ENCODE data around the gene THEM4.
"Not testable (repeated sequence)": the region's sequence is repeated elsewhere in the genome, so short reads cannot be mapped to it uniquely, and the experiment has no call there.

THEM4 gene

DNA sequence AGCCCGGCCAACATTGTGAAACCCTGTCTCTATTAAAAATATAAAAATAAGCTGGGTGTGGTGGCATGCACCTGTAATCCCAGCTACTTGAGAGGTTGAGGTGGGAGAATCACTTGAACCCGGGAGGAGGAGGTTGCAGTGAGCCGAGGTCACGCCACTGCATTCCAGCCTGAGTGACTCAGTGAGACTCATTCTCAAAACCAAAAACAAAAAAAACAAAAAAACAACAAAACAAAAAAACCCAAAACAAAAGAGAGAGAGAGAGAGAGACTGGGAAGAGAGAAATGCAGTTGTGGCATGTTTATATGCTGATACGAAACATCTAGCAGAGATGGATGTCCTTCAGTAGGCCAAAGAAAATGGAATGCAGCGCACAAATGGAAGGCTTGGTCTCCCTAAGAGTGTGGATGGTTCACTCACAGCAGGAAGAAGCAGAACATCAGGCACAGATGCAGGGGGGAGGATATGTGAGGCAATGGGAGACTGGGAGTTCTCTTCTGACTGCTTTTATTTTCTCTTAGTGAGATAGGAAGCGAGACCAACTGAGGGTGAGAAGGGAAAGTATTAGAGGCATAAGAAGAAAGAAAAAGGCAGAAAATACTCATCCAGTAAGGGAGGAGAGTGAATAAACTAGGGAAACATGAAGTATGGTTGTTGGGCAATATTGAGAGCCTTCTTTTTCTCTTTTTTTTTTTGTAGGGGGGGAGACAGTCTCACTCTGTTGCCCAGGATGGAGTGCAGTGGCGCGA lies 16.0 kb downstream of the THEM4 start:
- DNase-seq (ENCODE audit: low spot score) = no peak

- DNase-seq (ENCODE audit: low spot score) = no peak
Measured at GRCh38 chr1:151892190-151892589, 17.1 kb downstream of the THEM4 start.

DNA sequence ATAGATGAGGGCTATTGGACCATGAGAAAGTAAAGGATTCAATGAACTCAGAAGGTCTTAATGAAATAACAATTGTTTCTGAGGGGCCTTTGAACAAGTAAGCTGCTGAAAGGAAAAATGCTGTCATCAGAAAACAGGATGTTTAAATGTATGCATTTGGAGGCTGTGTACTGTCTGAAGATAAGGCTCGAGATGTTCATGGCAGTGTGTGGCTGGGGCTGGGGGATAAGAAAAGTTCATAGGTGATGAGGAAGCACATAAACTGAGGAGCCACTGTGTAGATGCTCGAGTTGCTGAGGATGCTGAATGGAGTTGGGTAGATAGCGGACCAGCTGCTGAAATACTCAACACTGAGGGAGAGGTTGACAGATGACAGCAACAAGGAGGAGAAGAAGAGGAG lies 17.8 kb downstream of the THEM4 start:
- DNase-seq (ENCODE audit: low spot score) = no peak

- DNase-seq (ENCODE audit: low spot score) = no peak
Measured at GRCh38 chr1:151888972-151889570, 20.2 kb downstream of the THEM4 start.

DNA sequence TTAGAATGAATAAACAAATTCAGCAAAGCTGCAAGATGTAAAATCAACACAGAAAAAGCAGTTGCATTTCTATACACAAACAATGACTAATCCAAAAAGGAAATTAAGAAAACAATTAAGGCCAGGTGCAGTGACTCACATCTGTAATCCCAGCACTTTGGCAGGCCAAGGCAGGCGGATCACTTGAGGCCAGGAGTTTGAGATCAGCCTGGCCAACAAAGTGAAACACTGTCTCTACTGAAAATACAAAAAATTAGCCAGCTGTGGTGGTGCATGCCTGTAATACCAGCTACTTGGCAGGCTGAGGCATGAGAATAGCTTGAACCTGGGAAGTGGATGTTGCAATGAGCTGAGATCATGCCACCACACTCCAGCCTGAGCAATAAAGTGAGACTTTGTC lies 22.3 kb downstream of the THEM4 start:
- DNase-seq (ENCODE audit: low spot score) = no peak

- DNase-seq (ENCODE audit: low spot score) = no peak
Measured at GRCh38 chr1:151885479-151885878, 23.8 kb downstream of the THEM4 start.

- DNase-seq (ENCODE audit: low spot score) = not testable (repeated sequence)
Measured at GRCh38 chr1:151884879-151885278, 24.4 kb downstream of the THEM4 start.

DNA sequence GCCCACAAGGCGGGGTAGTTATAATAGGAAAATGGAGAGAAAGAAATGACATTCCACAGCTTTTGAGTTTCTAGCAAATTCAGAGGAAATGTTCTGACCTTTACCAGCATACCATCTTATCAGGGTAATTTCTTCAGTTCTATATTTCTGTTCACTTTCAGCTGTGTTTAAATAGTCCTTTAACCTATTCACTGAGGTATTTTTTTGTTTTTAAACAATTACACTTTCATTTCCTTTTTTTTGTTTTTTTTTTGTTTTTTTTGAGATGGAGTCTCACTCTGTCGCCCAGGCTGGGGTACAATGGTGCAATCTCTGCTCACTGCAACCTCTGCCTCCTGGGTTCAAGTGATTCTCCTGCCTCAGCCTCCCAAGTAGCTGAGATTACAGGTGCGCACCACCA lies 24.9 kb downstream of the THEM4 start:
- DNase-seq (ENCODE audit: low spot score) = not testable (repeated sequence)

GRCh38 chr1:151883898-151884297 lies 25.4 kb downstream of the THEM4 start:
- not testable (repeated sequence) for DNase-seq (ENCODE audit: low spot score)

DNA sequence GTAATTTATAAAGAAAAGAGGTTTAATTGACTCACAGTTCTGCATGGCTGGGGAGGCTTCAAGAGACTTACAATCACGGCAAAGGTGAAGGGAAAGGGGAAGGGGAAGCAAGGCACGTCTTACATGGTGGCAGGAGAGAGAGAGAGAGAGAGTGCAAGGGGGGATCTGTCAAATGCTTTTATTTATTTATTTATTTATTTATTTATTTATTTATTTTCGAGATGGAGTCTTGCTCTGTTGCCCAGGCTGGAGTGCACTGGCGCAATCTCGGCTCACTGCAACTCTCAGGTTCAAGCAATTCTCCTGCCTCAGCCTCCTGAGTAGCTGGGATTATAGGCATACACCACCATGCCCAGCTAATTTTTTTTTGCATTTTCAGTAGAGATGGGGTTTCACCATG lies 26.4 kb downstream of the THEM4 start:
- not testable (repeated sequence) for DNase-seq (ENCODE audit: low spot score)

DNA sequence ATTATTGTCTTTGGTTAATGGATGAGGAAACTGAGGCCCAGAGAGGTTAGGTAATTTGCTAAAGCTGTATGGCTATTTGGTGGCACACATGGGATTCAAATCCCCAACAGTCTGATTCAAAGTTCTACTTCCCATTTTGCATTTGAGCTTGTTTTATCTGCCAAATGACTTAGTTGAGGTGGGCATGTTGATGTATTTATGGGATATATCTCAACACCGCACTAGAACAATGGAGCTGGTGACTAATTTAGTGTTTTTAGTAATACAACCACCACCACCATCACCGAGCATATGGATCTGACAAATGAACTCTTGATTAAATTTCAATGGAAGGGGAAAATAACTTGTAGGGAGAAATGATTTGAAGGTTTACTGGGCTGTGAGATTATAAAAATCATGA lies 26.8 kb downstream of the THEM4 start:
- DNase-seq (ENCODE audit: low spot score) = no peak

- DNase-seq (ENCODE audit: low spot score) = no peak
Measured at GRCh38 chr1:151881479-151881878, 27.8 kb downstream of the THEM4 start.

- no peak for DNase-seq (ENCODE audit: low spot score)
Measured at GRCh38 chr1:151875419-151876097, 33.8 kb downstream of the THEM4 start.

DNA sequence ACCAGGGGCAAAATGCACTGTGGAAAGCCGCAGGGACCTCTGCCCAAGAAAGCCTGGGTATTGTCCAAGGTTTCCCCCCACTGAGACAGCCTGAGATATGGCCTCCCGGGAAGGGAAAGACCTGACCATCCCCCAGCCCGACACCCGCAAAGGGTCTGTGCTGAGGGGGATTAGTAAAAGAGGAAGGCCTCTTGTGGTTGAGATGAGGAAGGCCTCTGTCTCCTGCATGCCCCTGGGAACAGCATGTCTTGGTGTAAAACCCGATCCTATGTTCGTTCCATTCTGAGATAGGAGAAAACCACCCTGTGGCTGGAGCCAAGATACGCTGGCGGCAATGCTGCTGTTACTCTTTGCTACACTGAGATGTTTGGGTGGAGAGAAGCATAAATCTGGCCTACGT lies 36.5 kb downstream of the THEM4 start:
- not testable (repeated sequence) for DNase-seq (ENCODE audit: low spot score)

GRCh38 chr1:151871284-151872030 lies 37.9 kb downstream of the THEM4 start:
- DNase-seq (ENCODE audit: low spot score) = no peak

DNA sequence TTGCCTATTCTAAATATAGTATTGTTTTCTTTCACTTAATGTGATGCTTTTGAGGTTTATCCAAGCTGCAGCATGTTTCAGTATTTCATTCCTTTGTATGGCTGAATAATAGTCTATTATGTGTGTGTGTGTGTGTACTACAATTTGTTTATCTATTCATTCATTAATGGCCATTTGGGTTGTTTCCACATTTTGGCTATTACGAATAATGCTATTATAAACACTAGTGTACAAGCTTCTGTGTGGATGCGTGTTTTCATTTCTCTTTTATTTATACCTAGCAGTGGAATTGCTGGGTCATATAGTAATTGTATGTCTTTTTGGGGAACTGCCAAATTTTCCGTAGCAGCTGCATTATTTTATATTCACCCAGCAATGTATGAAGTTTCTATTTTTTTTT lies 40.8 kb downstream of the THEM4 start:
- no peak for DNase-seq (ENCODE audit: low spot score)

DNA sequence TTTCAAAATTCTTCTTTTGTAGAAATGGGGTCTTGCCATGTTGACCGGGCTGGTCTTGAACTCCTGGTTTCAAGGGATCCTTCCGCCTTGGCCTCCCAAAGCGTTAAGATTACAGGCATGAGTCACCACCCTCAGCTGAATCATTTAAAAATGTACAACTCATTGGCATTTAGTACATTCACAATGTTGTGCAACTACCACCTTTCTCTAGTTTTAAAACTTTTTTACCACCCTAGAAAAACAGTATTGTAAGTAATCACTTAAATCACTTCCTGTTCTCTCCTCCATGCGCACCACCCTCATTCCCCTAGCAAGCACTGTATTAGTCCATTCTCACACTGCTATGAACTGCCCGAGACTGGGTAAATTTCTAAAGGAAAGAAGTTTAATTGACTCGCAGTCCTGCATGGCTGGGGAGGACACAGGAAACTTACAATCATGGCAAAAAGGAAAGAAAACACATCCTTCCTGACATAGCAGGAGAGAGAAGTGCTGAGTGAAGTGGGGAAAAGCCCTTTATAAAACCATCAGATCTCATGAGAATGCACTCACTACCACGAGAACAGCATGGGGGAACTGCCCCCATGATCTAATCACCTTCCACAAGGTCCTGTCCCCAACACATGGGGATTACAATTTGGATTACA lies 41.4 kb downstream of the THEM4 start:
- DNase-seq (ENCODE audit: low spot score) = no peak

GRCh38 chr1:151867321-151867720 lies 42.0 kb downstream of the THEM4 start:
- no peak for DNase-seq (ENCODE audit: low spot score)

GRCh38 chr1:151864411-151864810 lies 44.9 kb downstream of the THEM4 start:
- no peak for DNase-seq (ENCODE audit: low spot score)

DNA sequence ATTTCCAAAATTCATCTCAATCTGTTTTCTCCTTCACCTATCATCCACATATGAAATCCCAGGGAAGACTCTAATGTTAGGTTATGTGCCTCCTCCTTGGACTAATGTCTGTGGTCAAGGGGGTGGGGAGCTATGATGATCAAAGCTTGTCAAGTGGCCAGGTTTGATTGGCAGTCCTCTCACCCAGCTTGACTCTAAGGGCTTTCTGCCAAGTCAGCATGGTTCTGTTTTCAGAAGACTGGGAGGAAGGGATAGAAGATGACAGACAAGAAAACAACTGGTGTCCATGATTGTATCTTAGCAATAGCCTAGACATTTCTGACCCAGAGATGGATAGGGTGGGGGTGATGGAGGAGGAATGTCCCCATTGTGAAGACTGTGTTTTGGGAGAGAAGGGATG lies 46.7 kb downstream of the THEM4 start:
- no peak for DNase-seq (ENCODE audit: low spot score)

- DNase-seq (ENCODE audit: low spot score) = no peak
Measured at GRCh38 chr1:151860504-151861187, 48.7 kb downstream of the THEM4 start.

- no peak for DNase-seq (ENCODE audit: low spot score)
Measured at GRCh38 chr1:151859891-151860293, 49.4 kb downstream of the THEM4 start.

All from activated CD4-positive, alpha-beta T cell treated with anti-CD3 and anti-CD28 coated beads, Interleukin-2, Interleukin-4, amounts not matched to agents 100 ng/mL and 50 ng/mL, durations not matched to agents 16 hours and 8 hours (primary cell).